Osteocyte (in vitro differentiated cells): ENCODE measurements around the gene ZNF547. TPM values are rescaled to one million over a fixed set of nuclear protein-coding genes. Genes with fewer than 3 reads are reported as not detected.
A peak's percentile ranks its signal among the peaks of the same experiment; 100 is the strongest.

Experiments
- DNase-seq: peaks from one replicate; pipeline ENCODE4 v3.0.0; 2021; ENCODE audit warnings: mixed read lengths; ENCODE audit not compliant: unreplicated experiment; ENCODE audit errors: extremely low spot score
- H3K27ac Mint-ChIP-seq: one replicate; pipeline ENCODE4 v1.8.0; 2021; ENCODE audit warnings: mild to moderate bottlenecking, mixed read lengths; ENCODE audit not compliant: unreplicated experiment
- H3K27me3 Mint-ChIP-seq: one replicate; pipeline ENCODE4 v1.8.0; 2021; ENCODE audit warnings: mixed read lengths; ENCODE audit not compliant: unreplicated experiment
- H3K36me3 Mint-ChIP-seq: one replicate; pipeline ENCODE4 v1.8.0; 2021; ENCODE audit warnings: mixed read lengths; ENCODE audit not compliant: unreplicated experiment
- H3K4me1 Mint-ChIP-seq: one replicate; pipeline ENCODE4 v1.8.0; 2021; ENCODE audit warnings: mixed read lengths; ENCODE audit not compliant: unreplicated experiment
- H3K4me3 Mint-ChIP-seq: one replicate; pipeline ENCODE4 v1.8.0; 2021; ENCODE audit warnings: mild to moderate bottlenecking, moderate library complexity, mixed read lengths; ENCODE audit not compliant: unreplicated experiment
- H3K9me3 Mint-ChIP-seq: one replicate; pipeline ENCODE4 v1.8.0; 2021; ENCODE audit warnings: mixed read lengths; ENCODE audit not compliant: unreplicated experiment
- total RNA-seq: library from RNA; stranded (reverse); gene quantifications from 2 replicates; pipeline ENCODE4 v1.2.1, GENCODE V29; 2021
- TF ChIP-seq, protein P1 (sequence below): fragments of 200-600 bp; sonication (generic); IDR thresholded peaks from 2 replicates; pipeline ENCODE4 v1.5.0; 2021; ENCODE audit warnings: antibody characterized with exemption, mild to moderate bottlenecking, moderate library complexity

ZNF547 gene
- total RNA-seq, 1 donor from 2014 or later, result 3.4 TPM

- no peaks in the 10 kb centered on the region for H3K27me3 Mint-ChIP-seq
- H3K4me1 Mint-ChIP-seq, result no peaks in the 10 kb centered on the region
- H3K36me3 Mint-ChIP-seq, result peaks cover 36% of the 10 kb centered on the region
- no peak for DNase-seq
- peaks cover 26% of the 10 kb centered on the region for H3K9me3 Mint-ChIP-seq
- no peak overlapping the region for H3K4me3 Mint-ChIP-seq
- no peak overlapping the region for H3K27ac Mint-ChIP-seq
- TF ChIP-seq, protein P1, sequence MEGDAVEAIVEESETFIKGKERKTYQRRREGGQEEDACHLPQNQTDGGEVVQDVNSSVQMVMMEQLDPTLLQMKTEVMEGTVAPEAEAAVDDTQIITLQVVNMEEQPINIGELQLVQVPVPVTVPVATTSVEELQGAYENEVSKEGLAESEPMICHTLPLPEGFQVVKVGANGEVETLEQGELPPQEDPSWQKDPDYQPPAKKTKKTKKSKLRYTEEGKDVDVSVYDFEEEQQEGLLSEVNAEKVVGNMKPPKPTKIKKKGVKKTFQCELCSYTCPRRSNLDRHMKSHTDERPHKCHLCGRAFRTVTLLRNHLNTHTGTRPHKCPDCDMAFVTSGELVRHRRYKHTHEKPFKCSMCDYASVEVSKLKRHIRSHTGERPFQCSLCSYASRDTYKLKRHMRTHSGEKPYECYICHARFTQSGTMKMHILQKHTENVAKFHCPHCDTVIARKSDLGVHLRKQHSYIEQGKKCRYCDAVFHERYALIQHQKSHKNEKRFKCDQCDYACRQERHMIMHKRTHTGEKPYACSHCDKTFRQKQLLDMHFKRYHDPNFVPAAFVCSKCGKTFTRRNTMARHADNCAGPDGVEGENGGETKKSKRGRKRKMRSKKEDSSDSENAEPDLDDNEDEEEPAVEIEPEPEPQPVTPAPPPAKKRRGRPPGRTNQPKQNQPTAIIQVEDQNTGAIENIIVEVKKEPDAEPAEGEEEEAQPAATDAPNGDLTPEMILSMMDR, result no peak
Measured at GRCh38 chr19:57380923-57381322, 17.6 kb downstream of the ZNF547 start.

DNA sequence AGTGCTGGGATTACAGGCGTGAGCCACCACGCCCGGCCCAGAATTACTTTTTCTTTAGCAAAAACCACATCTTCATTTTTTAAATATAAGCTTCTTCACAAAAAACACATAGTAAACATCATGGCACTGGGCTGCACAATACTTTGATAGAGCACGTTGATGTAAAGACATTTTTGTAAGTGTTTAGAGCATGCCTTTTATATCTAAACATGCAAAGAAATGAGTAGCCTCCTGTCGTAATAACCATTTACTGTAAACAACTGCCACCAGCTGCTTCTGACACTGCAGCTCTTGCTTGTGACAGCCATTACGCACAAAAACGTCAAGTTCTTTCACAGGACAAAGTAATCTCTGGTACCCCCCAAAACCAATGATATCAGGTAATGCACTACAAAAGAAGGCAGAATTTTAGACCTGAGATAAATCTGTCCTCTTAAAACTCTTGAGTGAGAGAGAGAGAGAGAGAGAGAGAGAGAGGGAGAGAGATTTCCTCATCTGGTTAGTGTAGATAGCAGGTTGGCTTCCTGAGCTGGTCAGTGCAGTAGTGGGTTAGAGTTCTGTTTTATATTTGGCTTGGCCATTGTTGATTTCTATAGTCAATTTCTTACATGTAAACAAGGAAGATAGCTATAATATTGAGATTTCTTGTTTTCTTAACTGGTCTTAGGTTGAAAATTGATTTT, 19.6 kb downstream of the ZNF547 start:
- Mint-ChIP-seq H3K4me1 (no peaks in the 10 kb centered on the region), H3K27ac (no peak overlapping the region), H3K9me3 (peaks cover 18% of the 10 kb centered on the region), H3K36me3 (peaks cover 17% of the 10 kb centered on the region), H3K4me3 (no peak overlapping the region), H3K27me3 (no peaks in the 10 kb centered on the region)
- TF ChIP-seq, protein P1, result no peak
- DNase-seq, result no peak

- Mint-ChIP-seq H3K27ac (peak overlapping the region; percentile 97), H3K9me3 (peaks cover 2% of the 10 kb centered on the region), H3K36me3 (peaks cover 12% of the 10 kb centered on the region), H3K27me3 (no peaks in the 10 kb centered on the region), H3K4me1 (peaks cover 20% of the 10 kb centered on the region), H3K4me3 (peak overlapping the region; percentile 97)
- TF ChIP-seq, protein P1, result no peak
- no peak for DNase-seq
Measured at GRCh38 chr19:57389194-57389729, 25.9 kb downstream of the ZNF547 start.

GRCh38 chr19:57389730-57390598, 26.6 kb downstream of the ZNF547 start, which contains the start of gene ZNF548:
ZNF548 (plus strand) TSS chr19:57389854; CDS start chr19:57390100, 246 bp downstream.
- DNase-seq, result peak; percentile 98
- Mint-ChIP-seq H3K36me3 (peaks cover 18% of the 10 kb centered on the region), H3K27me3 (no peaks in the 10 kb centered on the region), H3K9me3 (peaks cover 7% of the 10 kb centered on the region), H3K27ac (peak within 1 kb of the TSS; percentile 97), H3K4me3 (peak within 1 kb of the TSS; percentile 97), H3K4me1 (peaks cover 20% of the 10 kb centered on the region)
- TF ChIP-seq, protein P1, result peak; percentile 32

DNA sequence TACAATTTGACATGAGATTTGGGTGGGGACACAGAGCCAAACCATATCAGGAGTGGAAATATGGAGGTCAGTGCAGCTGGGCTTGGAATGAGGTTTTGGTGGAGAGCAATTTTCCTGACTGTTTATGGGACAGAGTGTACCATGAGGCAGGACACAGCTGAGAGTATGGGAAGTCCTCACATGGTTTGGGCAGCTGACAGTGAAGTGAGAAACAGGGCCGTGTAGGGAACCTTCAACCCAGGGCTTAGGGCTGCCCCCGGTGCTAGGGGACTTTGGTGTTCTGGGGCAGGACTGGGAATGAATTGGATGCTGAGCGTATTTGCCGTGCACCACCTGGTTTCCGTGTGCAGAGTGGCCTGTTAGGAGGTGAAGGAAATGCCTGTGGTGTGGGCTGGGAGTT, 32.4 kb downstream of the ZNF547 start:
- H3K27ac Mint-ChIP-seq, result no peak overlapping the region
- peak; percentile 62 for DNase-seq
- H3K36me3 Mint-ChIP-seq, result peaks cover 71% of the 10 kb centered on the region
- no peaks in the 10 kb centered on the region for H3K27me3 Mint-ChIP-seq
- H3K9me3 Mint-ChIP-seq, result peaks cover 49% of the 10 kb centered on the region
- H3K4me1 Mint-ChIP-seq, result peaks cover 9% of the 10 kb centered on the region
- no peak overlapping the region for H3K4me3 Mint-ChIP-seq
- TF ChIP-seq, protein P1, result no peak
